HG02623 (cell line): ENCODE measurements around the gene SPECC1L.
A peak's percentile ranks its signal among the peaks of the same experiment; 100 is the strongest.
"Not testable (repeated sequence)": the region's sequence is repeated elsewhere in the genome, so short reads cannot be mapped to it uniquely, and the experiment has no call there.

Experiments
- ATAC-seq: cut with Tn5 transposase; IDR thresholded peaks from one replicate; pipeline ENCODE4 v1.9.1; 2021; ENCODE audit warnings: moderate library complexity; ENCODE audit not compliant: unreplicated experiment

SPECC1L gene, protein sequence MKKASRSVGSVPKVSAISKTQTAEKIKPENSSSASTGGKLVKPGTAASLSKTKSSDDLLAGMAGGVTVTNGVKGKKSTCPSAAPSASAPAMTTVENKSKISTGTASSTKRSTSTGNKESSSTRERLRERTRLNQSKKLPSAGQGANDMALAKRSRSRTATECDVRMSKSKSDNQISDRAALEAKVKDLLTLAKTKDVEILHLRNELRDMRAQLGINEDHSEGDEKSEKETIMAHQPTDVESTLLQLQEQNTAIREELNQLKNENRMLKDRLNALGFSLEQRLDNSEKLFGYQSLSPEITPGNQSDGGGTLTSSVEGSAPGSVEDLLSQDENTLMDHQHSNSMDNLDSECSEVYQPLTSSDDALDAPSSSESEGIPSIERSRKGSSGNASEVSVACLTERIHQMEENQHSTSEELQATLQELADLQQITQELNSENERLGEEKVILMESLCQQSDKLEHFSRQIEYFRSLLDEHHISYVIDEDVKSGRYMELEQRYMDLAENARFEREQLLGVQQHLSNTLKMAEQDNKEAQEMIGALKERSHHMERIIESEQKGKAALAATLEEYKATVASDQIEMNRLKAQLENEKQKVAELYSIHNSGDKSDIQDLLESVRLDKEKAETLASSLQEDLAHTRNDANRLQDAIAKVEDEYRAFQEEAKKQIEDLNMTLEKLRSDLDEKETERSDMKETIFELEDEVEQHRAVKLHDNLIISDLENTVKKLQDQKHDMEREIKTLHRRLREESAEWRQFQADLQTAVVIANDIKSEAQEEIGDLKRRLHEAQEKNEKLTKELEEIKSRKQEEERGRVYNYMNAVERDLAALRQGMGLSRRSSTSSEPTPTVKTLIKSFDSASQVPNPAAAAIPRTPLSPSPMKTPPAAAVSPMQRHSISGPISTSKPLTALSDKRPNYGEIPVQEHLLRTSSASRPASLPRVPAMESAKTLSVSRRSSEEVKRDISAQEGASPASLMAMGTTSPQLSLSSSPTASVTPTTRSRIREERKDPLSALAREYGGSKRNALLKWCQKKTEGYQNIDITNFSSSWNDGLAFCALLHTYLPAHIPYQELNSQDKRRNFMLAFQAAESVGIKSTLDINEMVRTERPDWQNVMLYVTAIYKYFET

DNA sequence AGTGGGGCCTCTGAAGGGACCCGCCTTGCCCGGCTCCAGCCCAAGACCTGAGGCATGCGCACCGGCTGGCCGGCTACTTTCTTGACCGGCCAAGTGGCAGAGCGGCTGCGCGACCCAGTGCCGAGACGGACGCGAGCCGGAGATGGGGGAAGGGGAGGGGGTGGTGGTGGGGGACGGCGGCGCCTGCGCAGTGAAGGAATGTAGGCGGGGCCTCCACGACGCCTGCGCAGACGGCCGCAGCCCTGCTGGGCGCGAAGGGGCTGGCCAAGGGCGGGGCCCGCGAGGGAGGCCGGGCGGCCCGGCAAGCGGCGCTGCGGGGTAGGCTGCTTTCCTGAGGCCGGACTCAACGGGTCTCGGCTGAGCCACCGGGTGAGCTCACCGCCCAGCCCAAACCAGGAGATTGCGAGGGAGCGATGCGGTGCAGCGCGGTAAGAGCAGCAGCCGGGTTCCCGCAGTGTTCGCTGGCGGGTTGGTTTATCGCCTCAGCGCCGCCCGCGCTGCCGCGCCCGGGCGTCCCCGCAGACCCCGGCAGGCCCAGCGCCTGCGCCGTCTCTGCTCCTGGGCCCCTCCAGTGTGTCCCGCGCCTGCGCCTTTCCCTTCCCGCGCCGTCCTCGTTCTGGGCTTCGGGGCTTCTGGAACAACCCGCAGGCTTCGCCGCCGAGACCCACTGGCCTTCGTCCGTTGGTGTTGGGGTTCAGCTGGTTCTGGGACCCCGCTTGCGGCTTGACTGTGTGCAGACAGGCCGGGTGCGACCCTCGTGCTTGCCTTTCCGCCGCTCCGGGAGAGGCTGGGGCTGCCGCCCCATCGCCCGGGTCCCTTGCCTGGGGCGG lies at the start of gene SPECC1L:
TSS of gene SPECC1L (plus strand) at position 276 of the 830 bp plus-strand sequence. CDS start 31,401 bp downstream, outside the sequence.
- peak; percentile 82 for ATAC-seq

DNA sequence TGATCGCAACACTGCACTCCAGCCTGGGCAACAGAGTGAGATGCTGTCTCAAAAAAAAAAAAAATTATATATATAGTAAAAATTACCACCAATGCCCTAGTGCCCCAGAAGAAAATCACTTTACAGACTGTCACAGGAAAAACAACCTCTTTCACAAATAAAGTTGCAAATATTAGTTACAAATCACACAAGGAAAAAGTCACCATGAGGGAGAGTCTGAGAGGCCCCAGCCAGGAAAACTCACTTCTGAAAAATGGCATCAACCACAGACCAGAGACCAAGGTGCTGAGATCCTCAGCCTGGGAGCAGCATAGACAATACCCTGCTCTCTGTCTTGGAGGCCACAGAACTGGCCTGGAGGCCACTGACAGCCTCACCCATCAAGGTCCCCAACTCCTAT lies 46.2 kb upstream of the SPECC1L start:
- no peak for ATAC-seq

GRCh38 chr22:24225044-24225601 lies 45.5 kb upstream of the SPECC1L start:
- ATAC-seq, result no peak

DNA sequence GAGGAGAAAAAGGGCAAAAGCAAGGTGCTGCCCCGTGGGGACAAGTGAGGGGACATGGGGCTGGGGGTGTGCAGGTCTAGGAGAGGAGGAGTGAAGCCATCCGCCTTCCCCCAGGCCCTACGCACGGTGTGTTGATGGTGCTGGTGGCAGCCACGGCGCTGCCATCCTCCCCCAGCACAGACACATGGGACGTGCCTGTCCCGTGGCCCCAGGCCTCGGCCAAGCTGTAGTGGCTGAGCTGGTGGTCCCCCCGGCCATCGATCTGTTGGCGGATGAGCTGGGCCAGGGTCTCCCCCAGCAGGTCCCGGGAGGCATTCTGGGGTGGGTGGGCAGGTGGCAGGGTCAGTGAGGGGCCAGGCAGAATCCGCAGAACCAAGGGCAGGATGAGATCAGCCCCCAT lies 44.7 kb upstream of the SPECC1L start:
- no peak for ATAC-seq

DNA sequence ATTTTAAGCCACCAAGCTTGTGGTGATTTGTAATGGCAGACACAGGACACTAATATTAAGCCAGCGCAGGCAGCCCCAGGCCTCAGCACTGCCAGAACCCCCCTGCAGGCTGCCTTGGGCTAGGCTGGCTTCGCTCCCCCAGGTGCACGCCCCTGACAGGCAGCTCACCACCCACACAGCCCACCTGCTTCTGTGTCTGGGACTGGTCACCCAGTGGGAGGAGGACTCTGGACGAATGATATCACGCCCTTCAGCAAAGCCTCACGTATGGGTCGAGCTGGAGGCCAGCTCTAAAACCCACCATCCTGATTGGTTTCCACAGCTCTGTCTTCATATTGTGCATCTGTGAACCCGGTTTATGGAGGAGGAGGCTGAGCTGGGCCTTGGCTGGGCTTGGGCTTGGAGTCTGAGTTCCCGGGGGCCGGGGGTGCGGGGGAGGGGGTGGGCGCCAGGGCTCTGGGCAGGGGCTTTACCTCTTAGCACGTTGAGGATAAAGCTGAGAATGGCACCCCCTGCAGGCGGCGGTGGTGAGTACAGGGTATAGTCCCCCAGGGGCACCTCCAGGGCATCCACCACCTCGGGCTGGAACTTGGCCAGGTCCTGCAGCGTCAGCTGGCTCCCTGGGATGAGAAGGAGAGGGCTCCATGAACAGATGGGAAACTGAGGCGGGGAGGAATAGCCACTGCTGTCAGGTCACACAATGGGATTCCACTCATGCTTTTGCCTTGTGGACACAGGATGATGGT lies 39.5 kb upstream of the SPECC1L start:
- ATAC-seq, result no peak

DNA sequence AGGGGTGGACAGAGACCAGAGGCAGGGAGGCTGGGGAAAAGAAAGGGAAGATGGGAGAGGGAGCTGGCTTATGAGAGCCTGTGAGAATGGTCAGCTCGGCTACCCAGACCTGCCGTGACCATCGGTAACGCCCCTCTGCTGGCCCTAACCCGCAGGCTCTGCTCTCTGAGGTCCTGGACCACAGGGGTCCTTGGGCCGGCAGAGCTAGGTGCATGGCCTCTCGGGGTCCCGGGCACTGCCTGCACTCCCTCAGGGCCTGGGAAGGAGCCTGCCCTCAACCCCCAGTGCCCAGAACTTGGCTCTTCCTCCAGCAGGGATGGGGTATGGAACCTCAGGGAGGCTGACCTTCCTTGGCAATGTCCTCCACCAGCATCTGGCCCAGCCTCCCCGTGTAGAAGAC lies 38.9 kb upstream of the SPECC1L start:
- no peak for ATAC-seq

DNA sequence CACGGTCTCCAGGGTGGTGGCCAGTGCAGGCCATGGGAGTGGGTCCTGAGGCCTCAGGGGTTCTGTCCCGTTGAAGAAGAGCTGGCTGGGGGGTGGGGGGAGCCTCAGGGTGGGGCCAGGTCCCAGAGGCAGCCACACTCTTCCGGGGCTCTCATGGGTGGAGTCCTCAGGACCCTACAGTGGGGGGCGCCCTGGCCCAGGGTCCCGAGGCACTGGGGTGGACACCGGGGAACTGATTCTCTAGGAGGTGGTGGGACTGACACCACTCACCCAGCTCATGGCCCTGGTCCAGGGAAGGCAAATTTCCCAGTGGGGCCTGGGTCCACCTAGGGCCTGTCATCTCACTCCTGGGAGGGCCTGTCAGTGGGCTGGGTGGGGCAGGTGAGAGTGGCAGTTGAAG lies 38.5 kb upstream of the SPECC1L start:
- no peak for ATAC-seq

- ATAC-seq, result no peak
Observed at GRCh38 chr22:24232725-24233124, 37.9 kb upstream of the SPECC1L start.

DNA sequence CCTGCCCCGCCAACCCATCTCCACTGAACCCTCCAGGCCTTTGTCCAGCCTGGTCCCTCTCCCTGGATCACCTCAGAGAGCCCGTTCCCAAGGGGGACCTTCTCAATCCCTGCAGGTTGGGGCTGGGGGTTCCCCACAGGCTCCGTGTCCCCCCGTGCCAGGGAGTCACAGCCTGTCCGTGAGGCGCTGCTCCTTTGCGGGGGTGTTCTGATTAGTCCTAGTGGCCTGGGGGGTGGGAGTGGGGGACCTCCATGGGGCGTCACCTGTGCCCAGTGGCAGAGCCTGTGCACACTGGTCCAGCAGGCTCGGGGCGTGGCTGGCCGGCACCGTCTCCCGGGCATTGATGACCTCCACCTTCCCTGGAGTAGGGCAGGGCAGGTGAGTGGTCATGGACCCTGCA lies 37.4 kb upstream of the SPECC1L start:
- ATAC-seq, result no peak

- ATAC-seq, result no peak
Observed at GRCh38 chr22:24233816-24234215, 36.8 kb upstream of the SPECC1L start.

DNA sequence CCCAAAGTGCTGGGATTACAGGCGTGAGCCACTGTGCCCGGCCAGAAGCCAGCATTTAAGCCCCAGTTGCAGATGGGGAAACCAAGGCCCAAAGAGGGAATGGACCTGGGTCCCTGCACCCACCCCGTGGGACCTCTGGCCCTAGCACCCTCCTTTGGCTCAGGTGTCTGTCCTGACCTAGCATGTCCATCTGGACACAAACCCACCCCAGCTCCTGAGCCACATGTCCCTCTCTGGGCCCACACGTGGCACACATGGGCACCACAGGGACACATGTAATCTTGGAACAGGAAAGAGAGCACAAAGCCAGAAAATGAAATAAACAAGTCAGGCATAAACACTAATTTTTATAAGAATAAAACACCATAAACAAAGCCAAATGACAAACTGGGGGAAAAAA lies 35.3 kb upstream of the SPECC1L start:
- no peak for ATAC-seq

DNA sequence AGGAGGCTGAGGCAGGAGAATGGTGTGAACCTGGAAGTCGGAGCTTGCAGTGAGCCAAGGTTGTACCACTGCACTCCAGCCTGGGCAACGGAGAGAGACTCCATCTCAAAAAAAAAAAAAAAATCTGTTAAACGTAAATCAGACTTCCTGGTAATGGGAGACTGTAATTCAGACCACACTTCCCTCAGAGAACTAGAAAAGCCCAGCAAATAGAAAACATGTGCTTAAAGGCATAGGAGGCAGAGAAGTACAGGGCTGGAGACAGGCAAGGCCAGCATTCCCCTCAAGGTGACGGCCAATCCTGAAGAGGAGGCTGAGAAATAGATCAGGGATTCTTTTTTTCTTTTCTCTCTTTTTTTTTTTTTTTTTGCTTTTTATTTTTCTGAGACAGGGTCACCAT lies 34.0 kb upstream of the SPECC1L start:
- ATAC-seq, result no peak

GRCh38 chr22:24238101-24238694 lies 32.4 kb upstream of the SPECC1L start:
- not testable (repeated sequence) for ATAC-seq

GRCh38 chr22:24240381-24240780 lies 30.2 kb upstream of the SPECC1L start:
- no peak for ATAC-seq

DNA sequence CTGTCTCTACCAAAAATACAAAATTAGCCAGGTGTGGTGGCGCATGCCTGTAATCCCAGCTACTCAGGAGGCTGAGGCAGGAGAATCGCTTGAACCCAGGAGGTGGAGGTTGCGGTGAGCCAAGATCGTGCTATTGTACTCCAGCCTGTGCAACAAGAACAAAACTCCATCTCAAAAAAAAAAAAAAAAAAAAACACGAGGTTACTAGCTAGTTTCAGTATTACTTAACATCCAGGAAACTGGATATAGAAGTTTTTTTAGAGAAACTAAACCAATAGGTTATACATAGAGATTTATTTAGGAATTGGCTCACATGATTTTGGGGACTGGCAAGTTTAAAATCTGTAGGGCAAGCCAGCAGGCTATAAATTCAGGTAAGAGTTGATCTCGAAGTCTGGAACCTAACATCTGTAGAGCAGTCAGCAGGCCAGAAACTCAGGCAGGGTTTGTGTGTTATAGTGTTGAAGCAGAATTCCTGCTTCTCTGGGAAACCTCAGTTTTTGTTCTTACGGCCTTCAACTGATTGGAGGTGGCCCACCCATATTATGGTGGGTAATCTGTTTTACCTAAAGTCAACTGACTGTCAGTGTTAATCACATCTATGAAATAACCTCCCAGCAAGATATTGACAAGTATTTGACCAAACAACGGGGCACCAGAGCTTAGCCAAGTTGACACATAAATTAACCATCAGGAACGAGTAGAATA lies 29.5 kb upstream of the SPECC1L start:
- not testable (repeated sequence) for ATAC-seq

DNA sequence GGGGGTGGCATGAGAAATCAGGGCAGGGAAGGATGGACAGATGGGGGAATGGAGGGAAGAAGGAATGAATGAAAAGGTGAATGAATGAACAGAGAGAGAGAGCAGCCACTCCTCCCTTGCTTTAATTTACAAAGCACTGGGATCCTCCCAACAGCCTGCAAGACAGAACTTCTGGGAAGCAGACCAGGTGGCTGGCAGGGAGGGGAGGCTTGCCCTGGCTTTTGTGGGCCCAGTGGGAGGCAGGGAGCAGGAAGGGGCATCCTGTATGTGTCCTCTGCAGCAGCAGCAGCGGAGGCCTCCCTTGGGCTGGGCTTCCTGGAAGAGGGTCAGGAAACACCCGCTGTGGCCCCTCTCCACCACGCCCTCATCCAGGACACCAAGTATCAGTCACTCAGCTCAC lies 27.2 kb upstream of the SPECC1L start:
- not testable (repeated sequence) for ATAC-seq

GRCh38 chr22:24244144-24244787 lies 26.4 kb upstream of the SPECC1L start:
- ATAC-seq, result no peak

GRCh38 chr22:24245030-24245431 lies 25.6 kb upstream of the SPECC1L start, which contains the start of gene GGT5:
GGT5 (minus strand) TSS chr22:24245082; CDS start chr22:24244725, 357 bp downstream.
- ATAC-seq, result not testable (repeated sequence)
